Measurements from ENCODE around the gene DIDO1.

DIDO1 gene

DNA sequence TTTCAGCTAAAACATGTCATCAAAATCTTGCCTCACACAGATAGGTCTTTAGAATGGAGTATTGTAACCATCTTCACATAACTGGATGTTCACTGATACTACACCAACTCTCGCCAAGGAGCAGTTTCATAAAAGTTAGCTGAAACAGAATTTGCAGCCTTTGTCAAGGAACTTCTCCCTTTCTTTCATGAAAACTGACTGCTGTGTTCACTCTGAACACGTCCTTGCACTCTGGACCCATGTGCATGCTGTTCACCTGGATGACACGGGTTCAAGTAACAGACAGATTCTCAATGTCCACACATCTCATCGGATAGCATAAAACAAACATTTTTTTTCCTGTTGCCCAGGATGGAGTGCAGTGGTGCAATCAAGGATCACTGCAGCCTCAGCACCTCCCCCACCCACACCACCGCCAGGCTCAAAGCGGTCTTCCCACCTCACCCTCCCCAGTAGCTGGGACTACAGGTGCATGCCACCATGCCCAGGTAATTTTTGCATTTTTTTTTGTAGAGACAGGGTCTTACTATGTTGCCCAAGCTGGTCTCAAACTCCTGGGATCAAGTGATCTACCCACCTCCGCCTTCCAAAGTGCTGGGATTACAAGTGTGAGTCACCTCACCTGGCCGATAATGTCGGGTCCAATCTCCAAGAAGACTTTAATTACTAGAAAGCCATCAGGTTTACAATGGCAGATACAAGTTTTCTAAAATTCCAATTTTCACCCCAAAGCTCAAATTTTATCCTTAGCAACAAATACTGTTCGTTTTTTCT is 9.4 kb downstream of the DIDO1 start:
- H3K27ac ChIP-seq (ENCODE audit: low read depth, low read length, severe bottlenecking) = peak overlapping the region; percentile 10

DNA sequence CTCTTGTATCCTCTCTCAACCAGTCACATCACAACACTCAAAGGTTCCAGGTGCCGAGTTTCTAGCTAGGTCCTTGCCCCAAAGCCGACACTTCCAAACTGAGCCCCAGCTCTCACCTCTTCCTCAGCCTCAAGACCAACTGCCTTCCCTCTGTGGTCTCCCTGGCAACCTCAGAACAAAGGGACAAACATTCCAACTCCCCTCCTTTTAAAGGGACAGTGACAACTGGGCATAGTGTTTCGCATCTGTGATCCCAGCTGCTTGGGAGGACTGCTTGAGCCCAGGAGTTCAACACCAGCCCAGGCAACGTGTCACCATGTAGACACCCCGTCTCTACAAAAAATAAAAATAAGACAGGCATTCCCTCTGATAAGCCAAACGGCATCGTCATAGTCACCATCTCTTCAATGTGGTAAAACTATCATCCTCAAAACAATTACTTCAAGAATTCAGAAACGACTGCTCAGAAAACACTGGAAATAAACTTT is 11.3 kb downstream of the DIDO1 start:
- H3K27ac ChIP-seq (ENCODE audit: low read depth, low read length, severe bottlenecking) = peak overlapping the region; percentile 78
- H3K36me3 ChIP-seq (ENCODE audit: control insufficient read depth, insufficient read depth, low read length) = peaks cover 44% of the 10 kb centered on the region

More for the DNA sequence above, 9.4 kb downstream of the DIDO1 start:
- no peak overlapping the region for H3K4me3 ChIP-seq (ENCODE audit: extremely low read depth, insufficient read depth, low read length, poor library complexity, severe bottlenecking)
- peaks cover 25% of the 10 kb centered on the region for H3K36me3 ChIP-seq (ENCODE audit: control insufficient read depth, insufficient read depth, low read length)
- WGBS, 2 experiments (ENCODE audit: insufficient coverage in 2 of 2) = 87 to 93% methylated on average over 8 of the region's 10 CpGs
- no peaks in the 10 kb centered on the region for H3K9me3 ChIP-seq (ENCODE audit: control insufficient read depth, low read length)
- H3K4me1 ChIP-seq (ENCODE audit: control insufficient read depth, insufficient read depth, low read length, poor library complexity, severe bottlenecking) = peaks cover 49% of the 10 kb centered on the region

DNA sequence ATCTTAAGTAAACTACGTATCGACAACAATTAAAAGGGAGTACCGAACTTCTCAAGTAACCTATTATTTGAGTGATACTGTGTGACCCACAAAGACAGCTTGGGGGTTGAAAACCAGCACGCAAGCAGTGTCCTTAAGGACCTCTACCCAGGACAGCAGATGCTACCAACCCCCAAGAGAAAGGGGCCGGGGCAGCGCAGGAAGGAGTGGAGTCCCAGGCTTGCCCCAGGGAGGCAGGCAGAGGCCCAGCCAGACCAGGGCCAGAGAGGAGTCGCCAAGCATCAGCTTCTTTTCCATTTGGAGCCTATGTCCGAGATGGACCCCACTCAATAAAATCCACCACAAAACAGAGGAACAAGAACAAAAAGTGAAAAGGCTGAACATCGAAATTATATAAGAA is 11.9 kb downstream of the DIDO1 start:
- H3K36me3 ChIP-seq (ENCODE audit: control insufficient read depth, insufficient read depth, low read length) = peaks cover 49% of the 10 kb centered on the region
- peak overlapping the region; percentile 68 for H3K27ac ChIP-seq (ENCODE audit: low read depth, low read length, severe bottlenecking)
- WGBS, 2 experiments (ENCODE audit: insufficient coverage in 2 of 2) = 88 to 100% methylated on average over 1 to 4 of the region's 9 CpGs
- no peaks in the 10 kb centered on the region for H3K9me3 ChIP-seq (ENCODE audit: control insufficient read depth, low read length)
- H3K4me1 ChIP-seq (ENCODE audit: control insufficient read depth, insufficient read depth, low read length, poor library complexity, severe bottlenecking) = peaks cover 31% of the 10 kb centered on the region
- no peak overlapping the region for H3K4me3 ChIP-seq (ENCODE audit: extremely low read depth, insufficient read depth, low read length, poor library complexity, severe bottlenecking)

More for the DNA sequence above, 11.3 kb downstream of the DIDO1 start:
- 50 to 60% methylated on average over 8 of the region's 8 CpGs for WGBS, 2 experiments (ENCODE audit: insufficient coverage in 2 of 2)
- Histone ChIP-seq H3K4me3 (ENCODE audit: extremely low read depth, insufficient read depth, low read length, poor library complexity, severe bottlenecking) (no peak overlapping the region), H3K9me3 (ENCODE audit: control insufficient read depth, low read length) (no peaks in the 10 kb centered on the region), H3K4me1 (ENCODE audit: control insufficient read depth, insufficient read depth, low read length, poor library complexity, severe bottlenecking) (peaks cover 32% of the 10 kb centered on the region)

DNA sequence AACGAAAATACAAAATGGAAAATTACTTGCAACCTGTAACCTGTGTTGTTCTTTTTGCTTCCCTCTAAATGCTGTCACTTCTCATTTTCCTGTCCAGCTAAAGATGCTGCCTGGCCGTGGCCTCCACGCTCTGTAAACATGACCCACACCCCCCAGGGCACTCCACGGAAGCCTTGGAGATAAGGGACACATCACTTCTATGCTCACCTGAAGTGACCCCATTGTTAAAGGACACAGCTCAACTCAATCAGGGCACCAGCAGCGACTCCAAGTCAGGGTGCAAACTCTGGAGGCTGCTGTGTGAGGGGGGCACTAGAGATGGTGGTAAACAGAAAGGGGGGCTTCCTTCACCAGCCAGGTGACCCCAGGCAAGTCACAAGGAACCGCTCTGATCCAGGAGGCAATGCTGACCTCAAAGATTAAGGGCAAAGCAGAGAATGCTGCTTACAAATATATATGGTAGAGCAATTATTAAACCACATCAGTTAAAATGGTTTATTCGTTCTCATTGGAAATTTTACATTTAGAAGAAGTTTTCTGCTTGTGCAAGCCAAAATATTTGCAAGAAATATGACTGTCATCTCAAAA is 13.2 kb downstream of the DIDO1 start:
- Histone ChIP-seq H3K27ac (ENCODE audit: low read depth, low read length, severe bottlenecking) (no peak overlapping the region), H3K4me3 (ENCODE audit: extremely low read depth, insufficient read depth, low read length, poor library complexity, severe bottlenecking) (no peak overlapping the region), H3K9me3 (ENCODE audit: control insufficient read depth, low read length) (no peaks in the 10 kb centered on the region), H3K4me1 (ENCODE audit: control insufficient read depth, insufficient read depth, low read length, poor library complexity, severe bottlenecking) (peaks cover 22% of the 10 kb centered on the region), H3K36me3 (ENCODE audit: control insufficient read depth, insufficient read depth, low read length) (peaks cover 62% of the 10 kb centered on the region)
- WGBS, 2 experiments (ENCODE audit: insufficient coverage in 2 of 2) = 94 to 100% methylated on average over 3 of the region's 7 CpGs

DNA sequence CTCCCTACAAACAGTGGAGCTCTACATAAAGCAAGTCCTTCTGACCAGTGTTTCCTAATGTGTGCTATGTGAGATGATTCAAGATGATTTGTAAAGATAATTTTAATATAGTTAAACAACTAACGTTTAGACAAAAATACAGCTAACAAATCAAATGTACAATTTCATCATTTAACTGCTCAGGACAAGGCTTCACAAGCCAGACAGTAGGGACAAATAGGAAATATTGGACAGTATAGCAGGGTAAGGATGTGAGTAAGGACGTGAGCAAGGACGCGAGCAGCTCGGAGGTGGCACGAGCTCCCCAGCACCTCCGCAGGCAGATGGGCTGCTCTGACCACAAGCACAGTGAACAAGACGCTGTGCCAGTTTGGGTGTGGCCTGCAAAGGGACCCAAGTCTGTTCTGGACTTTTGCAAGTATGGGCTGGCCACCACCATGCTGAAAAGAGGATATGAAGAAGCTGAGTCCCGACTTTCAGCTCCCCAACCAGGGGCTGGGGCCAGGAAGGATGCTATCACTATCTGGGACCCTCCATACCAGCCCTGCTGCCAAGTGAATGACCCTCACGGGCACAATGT is 14.5 kb downstream of the DIDO1 start:
- Histone ChIP-seq H3K4me3 (ENCODE audit: extremely low read depth, insufficient read depth, low read length, poor library complexity, severe bottlenecking) (no peak overlapping the region), H3K9me3 (ENCODE audit: control insufficient read depth, low read length) (no peaks in the 10 kb centered on the region), H3K36me3 (ENCODE audit: control insufficient read depth, insufficient read depth, low read length) (peaks cover 76% of the 10 kb centered on the region), H3K27ac (ENCODE audit: low read depth, low read length, severe bottlenecking) (no peak overlapping the region), H3K4me1 (ENCODE audit: control insufficient read depth, insufficient read depth, low read length, poor library complexity, severe bottlenecking) (peaks cover 14% of the 10 kb centered on the region)
- 98 to 100% methylated on average over 8 to 9 of the region's 10 CpGs for WGBS, 2 experiments (ENCODE audit: insufficient coverage in 2 of 2)

DNA sequence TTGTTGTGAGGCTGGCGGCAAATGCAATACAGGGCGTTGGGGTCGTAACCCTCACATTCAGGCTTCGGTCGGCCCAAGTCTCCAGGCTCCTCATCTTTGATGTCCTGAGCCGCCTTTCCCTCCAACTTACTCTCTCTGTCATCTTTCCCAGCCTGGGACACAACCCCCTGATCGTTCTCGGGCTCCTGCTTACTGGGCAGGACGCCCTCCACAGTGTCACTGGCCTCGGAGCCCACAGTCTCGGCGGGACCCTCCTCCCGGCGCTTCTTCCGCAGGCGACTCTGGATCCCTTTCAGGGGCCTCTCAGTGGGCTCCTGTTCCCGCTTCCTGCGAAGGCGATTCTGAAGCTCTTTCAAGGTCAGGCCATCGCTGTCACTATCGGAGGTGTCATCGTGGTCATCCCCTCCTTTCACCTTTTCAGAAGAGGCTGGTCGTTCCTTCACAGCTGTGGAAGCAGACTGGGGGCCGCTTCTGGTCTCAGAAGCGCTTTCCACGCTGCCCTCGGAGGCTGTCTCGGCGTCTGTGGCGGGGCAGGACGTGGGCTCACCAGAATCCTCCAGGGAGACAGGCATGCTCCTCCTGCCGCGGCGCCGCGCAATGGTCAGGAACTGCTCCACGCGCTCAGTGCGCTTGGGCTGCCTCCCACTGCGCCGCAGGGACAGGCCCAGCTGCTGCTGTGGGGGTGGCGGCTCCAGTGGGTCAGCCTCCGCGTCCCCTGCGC is 15.4 kb downstream of the DIDO1 start:
- Histone ChIP-seq H3K4me3 (ENCODE audit: extremely low read depth, insufficient read depth, low read length, poor library complexity, severe bottlenecking) (no peak overlapping the region), H3K27ac (ENCODE audit: low read depth, low read length, severe bottlenecking) (no peak overlapping the region), H3K9me3 (ENCODE audit: control insufficient read depth, low read length) (no peaks in the 10 kb centered on the region), H3K4me1 (ENCODE audit: control insufficient read depth, insufficient read depth, low read length, poor library complexity, severe bottlenecking) (peaks cover 6% of the 10 kb centered on the region), H3K36me3 (ENCODE audit: control insufficient read depth, insufficient read depth, low read length) (peaks cover 84% of the 10 kb centered on the region)
- 96 to 97% methylated on average over 42 to 45 of the region's 45 CpGs for WGBS, 2 experiments (ENCODE audit: insufficient coverage in 2 of 2)

- H3K36me3 ChIP-seq (ENCODE audit: control insufficient read depth, insufficient read depth, low read length) = peaks cover 91% of the 10 kb centered on the region
Measured at GRCh38 chr20:62910217-62910766, 16.0 kb downstream of the DIDO1 start.

GRCh38 chr20:62908971-62909791 is 17.1 kb downstream of the DIDO1 start:
- 93 to 95% methylated on average over 15 to 16 of the region's 18 CpGs for WGBS, 2 experiments (ENCODE audit: insufficient coverage in 2 of 2)
- H3K27ac ChIP-seq (ENCODE audit: low read depth, low read length, severe bottlenecking) = no peak overlapping the region

More at GRCh38 chr20:62910217-62910766, 16.0 kb downstream of the DIDO1 start:
- 94 to 95% methylated on average over 11 of the region's 11 CpGs for WGBS, 2 experiments (ENCODE audit: insufficient coverage in 2 of 2)
- H3K27ac ChIP-seq (ENCODE audit: low read depth, low read length, severe bottlenecking) = no peak overlapping the region
- no peak overlapping the region for H3K4me3 ChIP-seq (ENCODE audit: extremely low read depth, insufficient read depth, low read length, poor library complexity, severe bottlenecking)
- H3K4me1 ChIP-seq (ENCODE audit: control insufficient read depth, insufficient read depth, low read length, poor library complexity, severe bottlenecking) = peaks cover 6% of the 10 kb centered on the region
- H3K9me3 ChIP-seq (ENCODE audit: control insufficient read depth, low read length) = no peaks in the 10 kb centered on the region

DNA sequence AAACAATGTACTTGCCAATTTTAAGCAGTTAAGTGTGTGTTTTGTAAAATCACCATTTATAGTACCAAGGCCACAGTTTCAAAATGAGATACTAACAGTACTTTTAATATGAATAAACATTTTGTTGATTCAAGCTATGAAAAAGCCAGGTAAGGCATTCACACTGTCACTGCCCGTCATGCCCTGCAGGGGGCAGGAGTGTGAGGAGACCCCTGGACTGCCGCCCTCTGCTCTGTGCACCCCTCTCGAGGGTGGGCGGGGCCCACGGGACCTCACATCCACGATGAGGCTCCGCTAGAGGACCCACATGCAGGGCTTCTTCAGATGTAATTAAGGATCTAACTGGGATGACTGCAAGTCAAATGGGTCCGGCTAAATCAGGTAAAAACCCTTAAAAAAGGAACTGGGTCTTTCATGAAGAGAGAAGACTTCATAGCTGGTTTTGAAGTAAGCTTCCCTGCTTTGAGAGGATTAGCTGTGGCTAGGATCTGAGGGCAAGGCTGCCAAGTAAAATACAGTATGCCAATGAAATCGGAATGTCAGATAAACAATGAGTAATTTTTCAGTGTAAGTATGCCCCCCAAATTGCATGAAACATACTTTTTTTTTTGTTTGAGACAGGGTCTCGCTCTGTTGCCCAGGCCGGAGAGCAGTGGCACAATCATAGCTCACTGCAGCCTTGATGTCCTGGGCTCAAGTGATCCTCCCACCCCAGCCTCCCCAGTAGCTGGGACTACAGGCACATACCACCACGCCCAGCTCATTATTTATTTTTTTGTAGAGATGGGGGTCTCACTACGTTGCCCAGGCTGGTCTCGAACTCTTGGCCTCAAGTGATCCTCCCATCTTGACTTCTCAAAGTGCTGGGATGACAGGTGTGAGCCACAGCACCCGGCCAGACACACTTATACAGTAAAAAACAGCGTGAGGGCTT is 18.7 kb downstream of the DIDO1 start:
- no peak overlapping the region for H3K27ac ChIP-seq (ENCODE audit: low read depth, low read length, severe bottlenecking)
- H3K4me1 ChIP-seq (ENCODE audit: control insufficient read depth, insufficient read depth, low read length, poor library complexity, severe bottlenecking) = no peaks in the 10 kb centered on the region
- no peaks in the 10 kb centered on the region for H3K9me3 ChIP-seq (ENCODE audit: control insufficient read depth, low read length)
- WGBS, 2 experiments (ENCODE audit: insufficient coverage in 2 of 2) = 85 to 89% methylated on average over 10 to 13 of the region's 16 CpGs
- no peak overlapping the region for H3K4me3 ChIP-seq (ENCODE audit: extremely low read depth, insufficient read depth, low read length, poor library complexity, severe bottlenecking)
- peaks cover 100% of the 10 kb centered on the region for H3K36me3 ChIP-seq (ENCODE audit: control insufficient read depth, insufficient read depth, low read length)

More at GRCh38 chr20:62908971-62909791, 17.1 kb downstream of the DIDO1 start:
- Histone ChIP-seq H3K4me1 (ENCODE audit: control insufficient read depth, insufficient read depth, low read length, poor library complexity, severe bottlenecking) (no peaks in the 10 kb centered on the region), H3K9me3 (ENCODE audit: control insufficient read depth, low read length) (no peaks in the 10 kb centered on the region), H3K36me3 (ENCODE audit: control insufficient read depth, insufficient read depth, low read length) (peaks cover 99% of the 10 kb centered on the region), H3K4me3 (ENCODE audit: extremely low read depth, insufficient read depth, low read length, poor library complexity, severe bottlenecking) (no peak overlapping the region)

Measured in mesodermal cell (in vitro differentiated cells).